GDM1 (cell line): ENCODE data around the gene SLC22A31.

Experiments
- DNase-seq: peaks from one replicate; lab custom pipeline; 2025; lab: John Stamatoyannopoulos, UW

Gene SLC22A31

GRCh38 chr16:89216315-89217137 lies 16.2 kb upstream of the SLC22A31 start:
- peak; percentile 38 for DNase-seq

- no peak for DNase-seq
These were observed 10.7 kb upstream of the SLC22A31 start for GRCh38 chr16:89210904-89211515.

DNA sequence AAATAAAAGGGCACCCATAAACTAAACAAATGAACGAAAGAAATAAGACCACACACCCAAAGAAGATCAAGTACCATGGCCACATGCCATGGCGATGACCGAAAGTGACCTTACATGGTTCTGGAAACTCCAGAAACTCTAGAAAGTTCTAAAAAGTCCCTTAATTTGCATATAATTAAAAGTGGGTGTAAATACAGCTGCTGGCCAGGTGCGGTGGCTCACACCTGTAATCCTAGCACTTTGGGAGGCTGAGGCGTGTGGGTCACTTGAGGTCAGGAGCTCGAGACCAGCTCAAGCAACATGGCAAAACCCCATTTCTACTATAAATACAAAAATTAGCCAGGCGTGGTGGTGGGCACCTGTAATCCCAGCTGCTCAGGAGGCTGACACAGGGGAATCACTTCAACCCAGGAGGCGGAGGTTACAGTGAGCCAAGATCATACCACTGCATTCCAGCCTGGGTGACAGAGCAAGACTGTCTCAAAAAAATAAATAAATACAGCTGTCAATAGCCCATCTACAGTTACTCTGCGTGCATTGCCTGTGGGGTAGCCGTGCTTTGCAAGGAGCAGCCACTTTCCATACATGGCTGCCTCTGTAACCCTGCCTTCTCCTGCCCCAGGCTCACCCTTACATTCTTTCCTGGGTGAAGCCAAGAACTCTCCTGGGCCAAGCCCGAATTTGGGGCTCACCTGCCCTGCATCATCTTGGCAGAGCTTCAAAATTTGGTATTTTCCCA lies 10.0 kb upstream of the SLC22A31 start:
- DNase-seq: no peak

- DNase-seq: no peak
These were observed 9.2 kb upstream of the SLC22A31 start for GRCh38 chr16:89209522-89210044.

DNA sequence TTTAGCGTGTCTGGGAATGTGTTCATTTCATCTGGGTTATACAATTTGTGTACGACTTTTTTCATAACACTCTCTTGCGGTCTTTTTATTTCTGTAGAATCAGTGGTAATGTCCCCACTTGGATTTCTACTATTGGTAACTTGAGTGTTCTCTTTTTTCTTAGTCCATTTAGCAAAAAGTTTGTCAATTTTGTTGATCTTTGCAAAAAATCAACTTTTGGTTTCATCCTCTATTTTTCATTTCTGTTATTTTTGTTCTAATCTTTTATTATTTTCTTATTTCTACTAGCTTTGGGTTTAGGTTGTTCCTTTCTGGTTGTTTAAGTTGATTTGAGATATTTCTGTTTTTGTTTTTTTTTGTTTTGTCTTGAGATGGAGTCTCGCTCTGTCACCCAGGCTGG lies 7.7 kb upstream of the SLC22A31 start:
- DNase-seq: no peak

- no peak for DNase-seq
These were observed 2.3 kb upstream of the SLC22A31 start for GRCh38 chr16:89202422-89203215.

DNA sequence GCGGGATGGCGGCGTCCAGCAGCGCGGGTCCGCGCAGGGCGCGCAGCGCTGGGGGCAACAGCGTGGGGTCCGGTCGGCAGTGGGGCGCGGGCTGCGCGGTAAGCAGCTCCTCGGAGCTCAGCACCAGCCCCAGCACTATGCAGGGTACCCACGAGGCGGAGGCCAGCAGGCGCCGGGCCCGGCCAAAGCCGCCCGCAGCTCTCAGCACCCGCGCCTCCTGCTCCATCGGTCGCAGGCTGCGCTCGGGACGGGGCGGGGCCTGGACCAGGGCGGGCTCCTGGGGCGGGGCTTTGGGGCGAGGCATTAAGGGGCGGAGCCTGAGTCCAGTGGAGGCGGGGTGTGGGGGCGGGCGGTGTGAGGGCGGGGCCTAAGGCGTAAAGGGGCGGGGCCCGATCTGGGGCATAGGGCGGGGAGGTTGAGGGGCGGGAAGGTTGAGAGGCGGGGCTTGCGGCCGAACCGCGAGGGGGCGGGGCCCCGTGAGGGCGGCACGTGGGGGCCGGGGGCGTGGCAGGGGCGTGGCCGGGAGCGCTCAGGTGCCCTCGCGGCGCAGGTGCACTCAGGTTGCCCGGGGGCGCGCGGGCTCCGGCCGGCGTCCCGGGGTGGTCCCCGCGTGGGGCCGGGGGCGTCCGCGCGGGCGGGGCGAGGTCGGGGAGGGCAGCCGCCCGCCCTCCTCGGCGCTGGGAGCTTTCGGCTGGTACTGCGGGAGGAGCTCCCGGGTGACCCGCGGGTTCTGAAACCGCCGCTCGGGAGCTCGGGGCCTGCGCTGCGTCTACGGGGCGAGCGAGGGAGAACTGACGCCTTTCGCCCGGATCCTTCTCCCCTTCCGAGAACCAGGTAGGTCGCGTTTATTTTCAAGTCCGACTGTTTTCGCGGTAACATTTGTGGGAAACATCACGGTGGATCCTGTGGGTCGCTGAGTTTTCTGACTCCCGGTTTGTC lies 1.4 kb upstream of the SLC22A31 start:
- peak; percentile 60 for DNase-seq

GRCh38 chr16:89200850-89201411 lies 594 bp upstream of the SLC22A31 start:
- no peak for DNase-seq

GRCh38 chr16:89199241-89200123 lies 855 bp downstream of the SLC22A31 start:
- no peak for DNase-seq

DNA sequence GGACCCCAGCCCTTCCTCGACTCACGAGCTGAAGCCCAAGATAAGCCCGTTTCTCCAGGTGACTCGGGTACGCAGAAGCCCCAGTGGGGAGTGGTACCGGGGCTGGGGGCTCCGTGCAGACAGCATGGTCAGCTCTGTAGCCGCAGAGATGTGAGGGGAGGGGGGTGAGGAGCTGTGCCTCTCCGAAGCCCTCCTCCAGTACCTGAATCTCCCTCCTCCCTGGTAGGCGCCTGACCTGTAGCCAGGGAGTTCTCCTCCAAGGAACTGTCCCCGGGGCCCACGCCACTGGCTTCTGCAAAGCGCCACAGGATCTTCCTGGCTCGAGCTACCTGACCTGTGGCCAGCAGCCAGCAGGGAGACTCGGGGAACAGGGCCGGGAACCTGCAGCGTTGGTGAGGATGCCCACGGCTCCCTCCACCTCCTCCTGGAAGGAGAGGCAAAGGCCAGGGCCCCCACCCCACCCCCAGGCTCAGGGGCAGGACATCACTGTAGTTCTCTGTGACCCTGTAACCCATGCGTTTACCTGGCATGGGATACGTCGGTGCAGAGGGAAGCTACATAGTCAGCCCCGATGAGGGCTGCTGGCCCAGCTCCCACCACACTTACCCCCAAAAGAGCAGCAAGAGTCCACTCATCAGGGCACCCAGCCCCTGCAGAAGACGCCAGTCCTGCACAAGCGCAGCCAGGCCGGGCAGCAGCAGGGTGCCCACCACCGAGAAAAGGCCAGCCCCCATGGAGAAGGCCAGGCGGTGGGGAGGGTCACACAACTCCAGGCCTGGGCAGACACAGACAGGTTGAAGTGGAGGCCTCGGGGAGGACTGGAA lies 1.7 kb downstream of the SLC22A31 start:
- no peak for DNase-seq

GRCh38 chr16:89197633-89198416 lies 2.5 kb downstream of the SLC22A31 start:
- no peak for DNase-seq

DNA sequence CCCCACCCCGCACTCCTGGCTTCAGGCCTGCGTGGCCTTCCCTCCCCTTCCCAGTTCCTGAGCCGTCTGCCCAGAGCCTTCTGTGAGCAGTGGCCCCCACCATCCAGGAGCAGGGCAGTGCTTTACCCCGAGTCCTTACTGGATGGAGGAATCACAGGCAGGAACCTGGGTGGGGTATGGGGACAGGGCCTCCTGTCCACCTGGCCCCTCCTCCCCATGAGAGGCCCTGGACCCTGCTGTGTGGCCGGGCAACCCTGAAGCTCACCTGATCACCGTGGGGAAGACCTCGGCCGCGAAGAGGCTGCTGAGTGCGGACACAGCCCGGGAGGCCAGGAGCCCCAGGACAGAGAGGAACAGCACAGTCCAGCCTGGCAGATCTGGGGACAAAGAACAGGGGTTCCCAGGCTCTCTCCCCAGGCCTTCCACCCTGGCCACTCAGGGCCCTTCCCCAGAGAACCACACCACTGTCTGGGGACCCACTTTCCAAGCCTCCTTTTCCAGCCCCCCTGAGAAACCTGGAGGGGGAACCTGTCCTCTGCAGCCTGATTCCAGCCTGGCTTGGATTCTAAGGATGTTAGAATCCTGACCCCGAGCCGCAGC lies 3.2 kb downstream of the SLC22A31 start:
- DNase-seq: no peak

GRCh38 chr16:89195521-89196171 lies 4.7 kb downstream of the SLC22A31 start:
- no peak for DNase-seq

DNA sequence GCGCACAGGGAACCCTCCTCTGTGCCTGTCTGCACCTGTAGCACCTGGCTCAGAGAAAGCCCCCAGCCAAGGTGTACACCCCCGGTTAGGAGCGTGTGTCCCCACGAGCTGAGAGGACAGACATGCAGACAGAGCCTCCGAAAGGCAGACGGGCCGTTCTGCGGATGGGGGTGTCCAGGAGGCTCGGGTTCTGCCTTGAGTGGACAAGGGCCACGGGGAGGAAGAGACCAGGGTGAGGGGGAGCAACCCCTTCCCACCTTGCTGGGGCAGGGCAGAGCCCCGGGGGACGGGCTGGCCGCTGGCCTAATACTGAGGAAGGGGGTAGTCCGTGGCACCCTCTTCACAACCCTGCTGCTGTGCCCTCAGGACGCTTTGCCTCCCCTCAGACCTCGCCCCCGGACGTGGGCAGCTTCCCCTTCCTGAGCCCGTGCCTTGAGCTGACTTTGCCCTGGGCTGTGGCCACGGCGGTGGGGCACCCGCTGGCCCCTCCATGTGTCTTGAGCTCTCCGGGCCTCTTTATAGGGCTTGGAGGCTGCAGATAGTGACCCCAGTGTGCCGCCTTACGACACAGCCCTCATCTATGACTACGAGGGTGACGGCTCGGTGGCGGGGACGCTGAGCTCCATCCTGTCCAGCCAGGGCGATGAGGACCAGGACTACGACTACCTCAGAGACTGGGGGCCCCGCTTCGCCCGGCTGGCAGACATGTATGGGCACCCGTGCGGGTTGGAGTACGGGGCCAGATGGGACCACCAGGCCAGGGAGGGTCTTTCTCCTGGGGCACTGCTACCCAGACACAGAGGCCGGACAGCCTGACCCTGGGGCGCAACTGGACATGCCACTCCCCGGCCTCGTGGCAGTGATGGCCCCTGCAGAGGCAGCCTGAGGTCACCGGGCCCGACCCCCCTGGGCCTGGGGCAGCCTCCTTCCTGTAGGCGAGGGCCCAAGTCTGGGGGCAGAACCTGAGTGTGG lies 5.7 kb downstream of the SLC22A31 start:
- DNase-seq: no peak

- no peak for DNase-seq
These were observed 6.6 kb downstream of the SLC22A31 start for GRCh38 chr16:89193576-89194293.
